Measurements from ENCODE around the gene TBX15. TPM values are rescaled to one million over a fixed set of nuclear protein-coding genes. Genes with fewer than 3 reads are reported as not detected.

Gene TBX15
- total and polyA plus RNA-seq, 2 experiments from 2014 or later, result 0.21 TPM; not detected in 1

- H3K4me3 Mint-ChIP-seq, result no peak overlapping the region
- TF ChIP-seq CTCF (conservative IDR thresholded peaks at IDR 0.05; ENCODE audit: low read depth in 2 of 2) (no peak), JUNB (IDR thresholded peaks at IDR 0.05; ENCODE audit: unreplicated experiment) (no peak), STAT1 (IDR thresholded peaks at IDR 0.05; ENCODE audit: unreplicated experiment) (no peak), EZH2phosphoT487 (IDR thresholded peaks at IDR 0.05; ENCODE audit: unreplicated experiment) (no peak), ZNF331 (CRISPR knock-in tag; IDR thresholded peaks at IDR 0.05; ENCODE audit: low read depth) (no peak), CREB1 (CRISPR knock-in tag; IDR thresholded peaks at IDR 0.05; ENCODE audit: low read depth) (no peak), ZNF114 (CRISPR knock-in tag; IDR thresholded peaks at IDR 0.05) (no peak)
- H3K36me3 ChIP-seq (ENCODE audit: insufficient read depth), result no peaks in the 10 kb centered on the region
- H3K79me2 ChIP-seq (replicated peaks; ENCODE audit: insufficient read depth), result no peaks in the 10 kb centered on the region
- H3K27ac Mint-ChIP-seq, result no peak overlapping the region
- DNase-seq (ENCODE audit: low spot score), result no peak
- no peaks in the 10 kb centered on the region for H3K9me3 Mint-ChIP-seq
- H3K27me3 Mint-ChIP-seq (ENCODE audit: insufficient read depth, low read depth, poor library complexity), result no peaks in the 10 kb centered on the region
- H3K27me3 ChIP-seq (ENCODE audit: insufficient read depth), result no peaks in the 10 kb centered on the region
- H3K4me1 Mint-ChIP-seq, result peaks cover 9% of the 10 kb centered on the region
- no peak for ATAC-seq
- H3K4me2 ChIP-seq, result no peak overlapping the region
- peaks cover 6% of the 10 kb centered on the region; the same call in 1 of the 2 replicates for H3K4me1 ChIP-seq (ENCODE audit: insufficient read depth)
- no peak overlapping the region for H3K4me3 ChIP-seq
- H3F3A ChIP-seq (replicated peaks; ENCODE audit: low read depth), result no peaks in the 10 kb centered on the region
- no peaks in the 10 kb centered on the region for H3K36me3 Mint-ChIP-seq (ENCODE audit: low read depth)
- H3K27ac ChIP-seq (ENCODE audit: low read depth), result no peak overlapping the region
- H4K20me1 ChIP-seq (replicated peaks; ENCODE audit: insufficient read depth), result no peaks in the 10 kb centered on the region
- no peaks in the 10 kb centered on the region for H3K9me2 ChIP-seq (ENCODE audit: insufficient read depth)
- H2AFZ ChIP-seq, result no peak overlapping the region; the same call in 1 of the 2 replicates
These were observed 50.6 kb downstream of the TBX15 start for GRCh38 chr1:118937413-118938072.

GRCh38 chr1:118934706-118935105 lies 53.4 kb downstream of the TBX15 start:
- Mint-ChIP-seq H3K9me3 (no peaks in the 10 kb centered on the region), H3K36me3 (ENCODE audit: low read depth) (no peaks in the 10 kb centered on the region), H3K27ac (no peak overlapping the region), H3K27me3 (ENCODE audit: insufficient read depth, low read depth, poor library complexity) (no peaks in the 10 kb centered on the region), H3K4me1 (peaks cover 17% of the 10 kb centered on the region), H3K4me3 (no peak overlapping the region)
- H3K9me2 ChIP-seq (ENCODE audit: insufficient read depth), result no peaks in the 10 kb centered on the region
- no peak overlapping the region for H3K27ac ChIP-seq (ENCODE audit: low read depth)
- no peaks in the 10 kb centered on the region for H4K20me1 ChIP-seq (replicated peaks; ENCODE audit: insufficient read depth)
- ATAC-seq, result no peak
- no peak for DNase-seq (ENCODE audit: low spot score)
- H3K79me2 ChIP-seq (replicated peaks; ENCODE audit: insufficient read depth), result no peaks in the 10 kb centered on the region
- H3K36me3 ChIP-seq (ENCODE audit: insufficient read depth), result no peaks in the 10 kb centered on the region
- TF ChIP-seq ETS1 (IDR thresholded peaks at IDR 0.05) (no peak), ZNF331 (CRISPR knock-in tag; IDR thresholded peaks at IDR 0.05; ENCODE audit: low read depth) (no peak), STAT1 (IDR thresholded peaks at IDR 0.05; ENCODE audit: unreplicated experiment) (no peak), CREB1 (CRISPR knock-in tag; IDR thresholded peaks at IDR 0.05; ENCODE audit: low read depth) (no peak), ZNF114 (CRISPR knock-in tag; IDR thresholded peaks at IDR 0.05) (no peak), JUNB (IDR thresholded peaks at IDR 0.05; ENCODE audit: unreplicated experiment) (no peak), CTCF (conservative IDR thresholded peaks at IDR 0.05; ENCODE audit: low read depth in 2 of 2) (no peak), ZNF462 (CRISPR knock-in tag; IDR thresholded peaks at IDR 0.05) (no peak)
- H3K4me2 ChIP-seq, result no peak overlapping the region
- no peak overlapping the region for H2AFZ ChIP-seq
- no peak overlapping the region for H3K4me3 ChIP-seq
- peaks cover 6% of the 10 kb centered on the region; the same call in 1 of the 2 replicates for H3K4me1 ChIP-seq (ENCODE audit: insufficient read depth)
- no peaks in the 10 kb centered on the region for H3F3A ChIP-seq (replicated peaks; ENCODE audit: low read depth)
- no peaks in the 10 kb centered on the region for H3K27me3 ChIP-seq (ENCODE audit: insufficient read depth)

All from GM23338 (cell line).